ENCODE data around the gene KRTAP10-7.
"Not testable (repeated sequence)": the region's sequence is repeated elsewhere in the genome, so short reads cannot be mapped to it uniquely, and the experiment has no call there.

The KRTAP10-7 gene

DNA sequence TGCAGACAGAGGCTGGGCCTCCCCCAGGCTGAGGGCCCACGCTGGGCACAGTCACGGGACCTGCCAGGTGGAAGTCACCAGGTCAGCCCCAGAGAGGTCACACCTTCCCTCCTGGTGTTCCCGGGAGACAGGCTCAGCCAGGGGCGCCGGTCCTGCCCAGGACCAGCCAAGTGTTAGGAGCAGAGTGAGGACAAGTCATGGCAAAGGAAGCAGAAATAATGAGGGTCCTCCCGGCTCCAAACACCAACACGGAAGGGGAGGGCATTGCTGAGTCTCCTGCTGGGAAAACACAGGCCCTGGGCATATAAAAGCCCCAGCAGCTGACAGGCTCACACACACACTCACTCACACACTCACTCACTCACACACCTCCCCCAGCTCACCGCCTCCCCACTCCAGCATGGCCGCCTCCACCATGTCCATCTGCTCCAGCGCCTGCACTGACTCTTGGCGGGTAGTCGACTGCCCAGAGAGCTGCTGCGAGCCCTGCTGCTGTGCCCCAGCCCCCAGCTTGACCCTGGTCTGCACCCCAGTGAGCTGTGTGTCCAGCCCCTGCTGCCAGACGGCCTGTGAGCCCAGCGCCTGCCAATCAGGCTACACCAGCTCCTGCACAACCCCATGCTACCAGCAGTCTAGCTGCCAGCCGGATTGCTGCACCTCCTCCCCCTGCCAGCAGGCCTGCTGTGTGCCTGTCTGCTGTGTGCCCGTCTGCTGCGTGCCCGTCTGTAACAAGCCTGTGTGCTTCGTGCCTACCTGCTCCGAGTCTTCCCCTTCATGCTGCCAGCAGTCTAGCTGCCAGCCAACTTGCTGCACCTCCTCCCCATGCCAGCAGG is 36.8 kb downstream of the KRTAP10-7 start, which contains the start of gene KRTAP10-10:
KRTAP10-10 (plus strand) TSS at position 339 of the 833 bp plus-strand sequence; CDS start at position 401, 62 bp downstream.
- DNase-seq: no peak

- not testable (repeated sequence) for DNase-seq
Measured at GRCh38 chr21:44637851-44638348, 37.5 kb downstream of the KRTAP10-7 start.

DNA sequence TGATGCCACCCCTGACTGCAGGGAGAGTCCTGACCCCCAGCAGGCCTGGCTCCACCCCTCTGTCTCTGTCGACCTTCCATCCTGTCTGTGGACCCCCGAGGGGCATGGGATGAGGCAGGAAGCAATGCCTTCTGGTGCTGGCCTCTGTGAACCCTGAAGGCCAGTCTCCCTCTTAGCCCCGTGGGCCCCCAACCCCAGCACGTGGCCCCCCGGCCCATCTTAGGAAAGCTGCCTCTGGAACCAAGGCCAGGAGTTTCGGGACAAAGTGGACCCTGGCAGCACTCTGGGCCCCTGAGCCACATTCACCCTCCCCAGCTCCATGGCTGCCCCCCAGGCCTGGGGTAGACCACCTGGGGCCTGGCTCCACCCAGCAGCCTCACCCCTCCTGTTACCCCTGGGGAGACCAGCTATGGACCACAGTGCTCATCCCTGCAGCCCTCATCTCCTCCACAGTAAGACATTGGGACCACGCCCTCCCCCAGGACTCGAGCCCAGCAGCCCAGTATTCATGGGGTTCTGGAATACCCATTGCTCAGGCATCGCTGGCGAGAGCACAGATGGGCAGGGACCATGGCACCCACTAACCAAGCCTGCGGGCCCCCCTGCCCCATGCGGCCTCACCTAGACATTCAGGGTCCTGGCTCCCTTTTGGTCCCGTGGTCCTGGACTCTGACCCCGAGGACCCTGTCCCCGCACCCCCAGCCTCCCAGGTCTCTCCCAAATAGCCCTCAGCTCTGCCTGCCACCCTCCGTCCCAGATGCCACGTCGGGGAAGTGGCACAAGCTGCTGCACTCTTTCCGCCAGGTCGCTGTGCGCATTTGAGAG is 38.3 kb downstream of the KRTAP10-7 start:
- DNase-seq: not testable (repeated sequence)

DNA sequence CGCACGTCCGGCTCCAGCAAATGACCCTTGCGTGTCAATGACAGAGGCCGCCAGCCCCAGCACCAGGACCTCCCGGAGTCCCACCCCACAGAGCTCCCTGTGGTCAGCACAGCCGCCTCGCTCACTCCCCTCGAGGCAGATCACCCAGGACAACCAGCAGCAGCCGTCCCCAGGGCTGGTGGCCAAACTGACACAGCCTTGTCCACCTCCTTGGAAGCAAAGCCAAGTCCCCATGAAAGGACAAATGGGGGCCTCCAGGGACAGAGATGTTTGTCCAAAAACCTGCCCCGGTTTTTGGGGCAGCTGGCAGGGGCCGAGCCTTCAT is 38.9 kb downstream of the KRTAP10-7 start:
- DNase-seq: no peak

DNA sequence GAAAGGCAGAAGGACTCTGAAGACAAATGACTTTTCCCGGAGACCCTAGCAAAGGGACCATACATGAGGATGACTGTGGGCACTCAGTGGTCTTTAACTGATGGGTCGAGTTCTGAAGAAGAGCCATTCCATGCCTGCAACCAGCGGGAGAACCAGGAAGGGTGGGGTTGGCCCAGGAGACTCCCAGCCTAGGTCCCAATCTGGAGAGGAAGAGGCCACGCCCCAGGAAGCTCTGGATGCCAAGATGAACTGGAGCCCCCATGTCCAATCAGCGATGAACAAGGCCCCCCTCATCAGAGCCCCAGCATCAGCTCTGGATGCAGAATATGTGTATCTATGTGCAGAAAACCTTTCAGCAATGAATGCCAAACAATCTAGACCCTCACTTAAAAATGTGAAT is 40.4 kb downstream of the KRTAP10-7 start:
- DNase-seq: no peak

DNA sequence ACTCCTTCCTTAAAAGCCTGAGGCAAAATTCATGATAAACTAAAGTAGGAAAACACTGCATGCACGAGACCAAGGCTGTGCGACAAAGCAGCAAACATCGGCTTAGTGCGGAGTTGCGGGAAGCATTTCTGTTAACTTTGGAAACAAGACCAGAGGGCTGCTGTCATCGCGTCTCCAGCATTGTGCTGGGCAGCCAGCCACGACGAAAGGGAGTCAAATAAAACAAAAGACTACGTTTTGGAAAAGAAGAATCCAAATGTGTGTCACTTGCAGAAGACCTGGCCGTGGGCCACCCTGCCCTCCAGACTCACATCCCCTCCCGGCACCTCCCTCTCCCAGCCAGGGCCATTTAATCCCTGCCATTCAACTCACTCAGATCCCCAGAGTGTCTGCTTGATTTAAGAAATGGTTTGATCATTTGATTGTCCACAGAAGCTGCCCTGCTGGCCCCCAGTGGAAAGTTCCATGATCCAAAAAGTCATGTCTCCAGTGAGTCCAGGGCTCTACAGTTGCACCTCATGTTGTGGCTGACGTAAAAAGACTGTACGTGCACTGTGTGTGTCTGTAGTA is 43.4 kb downstream of the KRTAP10-7 start:
- DNase-seq: no peak

DNA sequence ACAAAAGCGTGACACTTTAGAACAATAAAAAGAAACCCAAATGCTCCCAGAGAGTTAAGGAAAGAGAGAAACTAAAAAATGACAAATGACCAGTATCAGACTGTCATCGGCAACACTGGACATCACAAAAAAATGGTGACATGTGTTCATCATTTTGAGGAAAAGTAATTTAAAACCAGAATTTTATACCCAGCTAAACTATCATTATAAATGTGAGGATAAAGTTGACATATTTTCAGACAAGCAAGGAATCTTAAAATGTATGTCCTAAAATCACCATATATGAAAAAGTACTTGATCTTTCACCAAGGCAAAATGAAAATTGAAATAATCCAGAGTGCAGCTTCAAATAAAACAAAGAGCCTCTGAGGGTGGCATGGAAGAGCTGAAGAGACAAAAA is 44.5 kb downstream of the KRTAP10-7 start:
- DNase-seq: no peak

GRCh38 chr21:44646366-44647221 is 46.2 kb downstream of the KRTAP10-7 start, which contains the start of gene KRTAP10-11:
KRTAP10-11 (plus strand) TSS chr21:44646414; CDS start chr21:44646459, 45 bp downstream.
- not testable (repeated sequence) for DNase-seq

- DNase-seq: no peak
Measured at GRCh38 chr21:44647222-44647552, 46.8 kb downstream of the KRTAP10-7 start.

- DNase-seq: no peak
Measured at GRCh38 chr21:44648557-44649311, 48.3 kb downstream of the KRTAP10-7 start.

GRCh38 chr21:44649521-44650100 is 49.2 kb downstream of the KRTAP10-7 start:
- DNase-seq: no peak

DNA sequence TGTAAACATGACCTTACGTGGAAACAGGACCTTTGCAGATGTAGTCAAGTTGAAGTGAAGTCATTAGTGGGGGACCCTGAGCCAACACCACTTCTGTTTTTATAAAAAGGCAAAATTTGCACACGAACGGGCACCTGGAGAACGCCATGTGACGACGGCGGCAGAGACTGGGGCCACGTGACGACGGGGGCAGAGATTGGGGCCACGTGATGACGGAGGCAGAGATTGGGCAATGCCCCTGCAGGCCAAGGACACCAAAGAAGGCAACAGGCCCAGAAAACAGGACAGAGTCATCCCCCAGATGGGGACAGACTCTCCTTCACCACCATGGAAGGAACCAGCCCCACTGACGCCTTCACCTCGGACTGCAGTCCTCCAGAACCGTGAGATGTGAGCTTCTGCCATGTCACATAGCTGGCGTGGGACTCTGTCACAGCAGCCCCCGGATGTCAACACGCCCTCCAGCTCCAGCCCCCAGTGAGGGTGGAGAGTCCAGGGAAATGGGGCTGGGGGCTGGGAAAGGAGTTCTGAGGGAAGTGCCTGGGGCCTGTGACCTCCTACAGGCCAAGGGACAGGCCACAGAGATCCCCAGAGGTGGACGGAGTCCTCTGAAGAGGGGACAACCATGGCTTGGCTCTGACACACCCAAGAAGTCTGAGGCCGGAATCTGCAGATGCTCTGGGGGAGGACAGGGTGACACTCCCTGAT is 50.0 kb downstream of the KRTAP10-7 start:
- DNase-seq: no peak

DNA sequence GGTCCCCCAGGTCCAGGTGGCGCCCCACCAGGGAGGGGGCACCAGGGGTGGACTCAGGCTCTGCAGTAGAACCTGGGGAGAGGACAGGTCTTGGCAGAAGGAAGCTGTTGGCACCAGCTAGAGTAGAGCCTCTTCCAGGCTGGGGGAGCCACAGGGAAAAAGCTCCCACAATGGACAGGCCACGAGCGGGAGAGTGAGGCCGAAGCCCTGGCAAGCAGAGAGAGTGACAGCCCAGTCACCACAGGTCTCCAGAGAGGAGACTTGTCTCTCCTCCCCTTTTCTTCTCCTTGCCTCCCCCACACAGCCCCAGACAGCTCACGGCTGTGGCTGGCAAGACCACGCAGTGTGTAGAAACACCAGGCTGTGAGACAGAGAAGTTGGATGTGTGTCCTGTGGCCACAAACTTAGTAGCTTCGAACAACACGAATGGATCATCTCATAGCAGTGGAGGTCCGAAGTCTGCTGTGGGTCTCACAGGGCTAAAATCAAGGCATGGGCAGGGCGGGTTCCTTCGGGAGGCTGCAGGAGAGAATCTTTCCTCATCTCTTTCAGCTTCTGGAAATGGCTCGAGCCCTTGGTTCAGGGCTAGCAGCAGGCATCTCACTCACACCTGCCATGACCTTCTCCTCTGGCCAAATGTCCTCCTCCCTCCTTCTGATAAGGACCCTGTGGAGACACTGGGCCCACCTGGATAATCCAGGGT is 50.7 kb downstream of the KRTAP10-7 start:
- no peak for DNase-seq

Data from activated naive CD4-positive, alpha-beta T cell (primary cell).